HL-60 (cell line): ENCODE measurements around the gene GKN1.

Source experiments
- DNase-seq, 2 experiments: peaks; one replicate each; pipeline ENCODE4 v3.0.0-alpha.2; 2010 to 2020; ENCODE audit warnings: low read depth in 1 of 2, low spot score in 1 of 2
- H3K27ac ChIP-seq: fragments of 250-450 bp; sonication (Bioruptor Pico); replicated peaks from 2 replicates; pipeline ENCODE4 v1.5.1; 2020; ENCODE audit warnings: mild to moderate bottlenecking, moderate library complexity
- H3K27me3 ChIP-seq: fragments of 250-450 bp; sonication (Bioruptor Pico); 2 replicates; pipeline ENCODE4 v1.5.1; 2021; ENCODE audit warnings: mild to moderate bottlenecking, moderate library complexity; ENCODE audit not compliant: insufficient read depth, poor library complexity, severe bottlenecking
- H3K4me3 ChIP-seq: replicated peaks from 2 replicates; pipeline ENCODE4 v1.5.1; 2011; ENCODE audit warnings: mild to moderate bottlenecking, control low read depth, low read length; ENCODE audit not compliant: insufficient read depth
- CTCF ChIP-seq: IDR thresholded peaks from one replicate; pipeline ENCODE4 v1.5.1; 2011; ENCODE audit warnings: low read length, control low read depth, inconsistent platforms; ENCODE audit not compliant: insufficient read depth
- GABPA ChIP-seq: IDR thresholded peaks from 2 replicates; pipeline ENCODE4 v1.6.1; 2012; ENCODE audit warnings: low read depth
- POLR2AphosphoS5 ChIP-seq: IDR thresholded peaks from 2 replicates; pipeline ENCODE4 v1.6.1; 2012; ENCODE audit warnings: low read depth
- REST ChIP-seq: IDR thresholded peaks from 2 replicates; pipeline ENCODE4 v1.6.1; 2012; ENCODE audit warnings: low read depth; ENCODE audit not compliant: insufficient replicate concordance
- SPI1 ChIP-seq: IDR thresholded peaks from 2 replicates; pipeline ENCODE4 v1.6.1; 2012; ENCODE audit warnings: low read depth, mild to moderate bottlenecking, borderline replicate concordance

Gene GKN1

GRCh38 chr2:68938938-68939337 is 35.5 kb upstream of the GKN1 start:
- H3K4me3 ChIP-seq: no peak overlapping the region
- DNase-seq: no peak
- no peak for TF ChIP-seq GABPA
- no peak for TF ChIP-seq REST
- TF ChIP-seq POLR2AphosphoS5: no peak
- TF ChIP-seq SPI1: no peak
- no peak for TF ChIP-seq CTCF
- no peak overlapping the region for H3K27ac ChIP-seq
- H3K27me3 ChIP-seq: no peaks in the 10 kb centered on the region

- Histone ChIP-seq H3K27me3 (no peaks in the 10 kb centered on the region), H3K27ac (no peak overlapping the region), H3K4me3 (no peak overlapping the region)
- DNase-seq: no peak
- TF ChIP-seq POLR2AphosphoS5: no peak
- TF ChIP-seq CTCF: no peak
These were observed 34.5 kb upstream of the GKN1 start for GRCh38 chr2:68939962-68940361.

- DNase-seq: no peak
- TF ChIP-seq REST (no peak), POLR2AphosphoS5 (no peak), SPI1 (no peak), GABPA (no peak), CTCF (no peak)
- no peak overlapping the region for H3K27ac ChIP-seq
- no peaks in the 10 kb centered on the region for H3K27me3 ChIP-seq
- no peak overlapping the region for H3K4me3 ChIP-seq
These were observed 34.1 kb upstream of the GKN1 start for GRCh38 chr2:68940369-68940768.

GRCh38 chr2:68942827-68943226 is 31.6 kb upstream of the GKN1 start:
- DNase-seq: no peak
- no peak overlapping the region for H3K27ac ChIP-seq
- H3K4me3 ChIP-seq: no peak overlapping the region
- TF ChIP-seq CTCF: no peak
- no peak for TF ChIP-seq SPI1
- TF ChIP-seq REST: no peak
- no peak for TF ChIP-seq GABPA
- no peak for TF ChIP-seq POLR2AphosphoS5
- no peaks in the 10 kb centered on the region for H3K27me3 ChIP-seq
